Measurements from ENCODE around the gene HILPDA.
"Not testable (repeated sequence)": the region's sequence is repeated elsewhere in the genome, so short reads cannot be mapped to it uniquely, and the experiment has no call there.

Gene HILPDA

DNA sequence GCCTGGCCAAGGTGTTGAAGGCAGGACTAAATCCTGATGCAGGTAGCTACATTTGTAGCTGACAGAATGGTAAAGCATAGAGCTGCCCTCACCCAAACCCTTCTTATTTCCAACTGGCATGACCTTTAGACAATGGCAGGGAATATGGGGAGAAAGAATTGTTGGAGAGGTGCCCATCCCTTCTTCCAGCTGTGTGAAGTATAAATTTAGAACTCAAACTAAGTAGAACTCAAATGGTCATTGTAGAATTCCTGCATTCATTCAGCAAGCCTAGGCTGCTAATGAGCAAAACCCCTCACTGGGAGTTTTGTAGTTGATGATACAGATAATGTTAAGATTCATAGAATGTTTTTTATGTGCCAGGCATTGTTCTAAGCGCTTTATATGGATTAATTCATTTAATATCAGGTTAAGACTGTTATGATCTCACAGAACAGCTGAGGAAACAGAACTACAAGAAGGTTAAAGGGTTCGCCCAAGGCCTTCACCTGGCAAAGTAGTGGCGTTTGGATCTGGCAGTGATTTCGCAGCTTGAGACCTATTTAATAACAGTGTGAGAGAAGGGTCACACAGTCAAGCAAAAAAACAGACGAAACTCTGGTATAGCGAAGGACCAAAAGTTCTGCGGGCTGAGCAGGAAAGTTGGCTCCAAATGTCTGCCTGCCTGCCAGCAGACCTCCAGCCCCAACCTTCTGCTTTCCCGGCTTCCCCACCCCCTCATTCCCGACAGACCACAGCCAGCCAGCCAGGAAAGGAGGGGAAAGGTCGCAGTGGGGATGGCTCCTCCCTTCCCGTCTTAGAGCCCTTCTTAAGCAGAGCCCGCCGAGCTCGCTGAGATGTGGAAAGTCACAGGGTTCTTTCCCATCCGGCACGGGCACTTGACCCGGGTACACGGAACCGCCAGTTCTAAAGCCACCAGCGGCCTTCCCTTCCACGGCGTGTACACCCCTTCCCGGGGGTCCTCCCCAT, 1.6 kb upstream of the HILPDA start:
- Histone ChIP-seq H3K27ac (peak overlapping the region; percentile 77), H3K27me3 (ENCODE audit: control insufficient read depth, insufficient read depth, low read length) (no peaks in the 10 kb centered on the region), H3K4me1 (peaks cover 4% of the 10 kb centered on the region), H2AFZ (peak overlapping the region; percentile 78), H3K79me2 (no peaks in the 10 kb centered on the region), H3K4me2 (ENCODE audit: low read length) (no peak overlapping the region), H3K9me3 (ENCODE audit: control insufficient read depth, low read length) (no peaks in the 10 kb centered on the region), H3K36me3 (ENCODE audit: control insufficient read depth, insufficient read depth, low read length) (no peaks in the 10 kb centered on the region), H3K4me3 (ENCODE audit: low read depth, low read length) (no peak overlapping the region), H3K9ac (no peak overlapping the region)
- TF ChIP-seq, protein P1, sequence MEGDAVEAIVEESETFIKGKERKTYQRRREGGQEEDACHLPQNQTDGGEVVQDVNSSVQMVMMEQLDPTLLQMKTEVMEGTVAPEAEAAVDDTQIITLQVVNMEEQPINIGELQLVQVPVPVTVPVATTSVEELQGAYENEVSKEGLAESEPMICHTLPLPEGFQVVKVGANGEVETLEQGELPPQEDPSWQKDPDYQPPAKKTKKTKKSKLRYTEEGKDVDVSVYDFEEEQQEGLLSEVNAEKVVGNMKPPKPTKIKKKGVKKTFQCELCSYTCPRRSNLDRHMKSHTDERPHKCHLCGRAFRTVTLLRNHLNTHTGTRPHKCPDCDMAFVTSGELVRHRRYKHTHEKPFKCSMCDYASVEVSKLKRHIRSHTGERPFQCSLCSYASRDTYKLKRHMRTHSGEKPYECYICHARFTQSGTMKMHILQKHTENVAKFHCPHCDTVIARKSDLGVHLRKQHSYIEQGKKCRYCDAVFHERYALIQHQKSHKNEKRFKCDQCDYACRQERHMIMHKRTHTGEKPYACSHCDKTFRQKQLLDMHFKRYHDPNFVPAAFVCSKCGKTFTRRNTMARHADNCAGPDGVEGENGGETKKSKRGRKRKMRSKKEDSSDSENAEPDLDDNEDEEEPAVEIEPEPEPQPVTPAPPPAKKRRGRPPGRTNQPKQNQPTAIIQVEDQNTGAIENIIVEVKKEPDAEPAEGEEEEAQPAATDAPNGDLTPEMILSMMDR (IDR thresholded peaks at IDR 0.05): no peak

DNA sequence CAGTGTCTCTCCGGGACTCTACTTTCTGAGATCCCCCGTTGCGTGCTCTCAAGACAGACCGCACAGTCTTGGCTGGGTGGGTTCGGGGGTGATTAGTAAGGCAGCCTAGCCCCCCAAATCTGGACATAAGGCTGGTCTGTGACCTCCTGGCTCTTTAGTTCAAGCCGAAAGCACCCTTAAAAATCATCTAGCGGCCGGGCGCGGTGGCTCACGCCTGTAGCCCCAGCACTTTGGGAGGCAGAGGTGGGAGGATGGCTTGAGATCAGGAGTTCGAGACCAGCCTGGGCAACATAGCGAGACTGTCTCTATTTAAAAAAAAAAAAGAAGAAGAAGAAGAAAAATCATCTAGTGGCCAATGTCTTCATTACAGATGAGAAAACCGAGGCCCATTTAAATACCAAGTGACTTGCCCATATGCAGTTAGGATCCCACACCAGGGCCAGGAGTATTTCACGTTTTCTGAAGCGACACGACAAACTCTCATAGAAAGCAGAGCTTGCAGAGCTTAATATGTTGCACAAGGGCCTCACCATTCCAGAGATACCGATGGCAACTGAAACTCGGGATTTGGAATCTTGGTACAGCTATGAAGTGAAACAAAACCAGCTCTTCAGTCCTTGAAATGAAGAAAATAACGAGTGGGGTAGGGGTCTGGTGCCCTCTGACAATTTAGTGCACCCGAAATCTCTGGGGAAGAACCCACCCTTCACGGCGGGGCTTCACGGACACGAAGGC, 703 bp upstream of the HILPDA start:
- peaks cover 4% of the 10 kb centered on the region for H3K4me1 ChIP-seq

DNA sequence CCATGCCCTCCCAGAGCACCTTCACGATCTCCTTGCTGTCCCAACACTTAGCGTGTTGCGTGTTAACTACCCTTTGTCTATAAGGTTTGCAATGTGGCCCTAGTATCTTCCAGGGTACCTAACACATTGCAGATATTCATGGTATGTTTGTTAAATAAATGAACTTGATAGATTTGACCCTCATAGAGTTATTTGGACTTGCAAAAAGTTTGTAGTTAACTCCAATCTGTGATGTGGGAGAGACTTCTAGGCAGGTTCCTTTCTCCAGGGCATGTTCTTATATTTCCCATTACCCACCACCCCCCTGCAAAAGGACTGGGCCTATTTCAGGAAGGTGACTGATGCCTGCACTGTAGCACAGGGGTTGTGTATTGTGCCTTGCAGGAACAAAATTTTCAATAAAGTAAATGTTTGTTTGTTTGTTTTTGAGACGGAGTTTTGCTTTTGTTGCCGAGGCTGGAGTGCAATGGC, 612 bp downstream of the HILPDA start:
- TF ChIP-seq, protein P1 (IDR thresholded peaks at IDR 0.05): no peak

More for the DNA sequence above, 703 bp upstream of the HILPDA start:
- no peaks in the 10 kb centered on the region for H3K36me3 ChIP-seq (ENCODE audit: control insufficient read depth, insufficient read depth, low read length)
- H3K4me3 ChIP-seq (ENCODE audit: low read depth, low read length): peak overlapping the region; percentile 70
- peak overlapping the region; percentile 96 for H2AFZ ChIP-seq
- TF ChIP-seq, protein P1 (IDR thresholded peaks at IDR 0.05): no peak
- H3K9ac ChIP-seq: no peak overlapping the region
- H3K9me3 ChIP-seq (ENCODE audit: control insufficient read depth, low read length): no peaks in the 10 kb centered on the region
- no peaks in the 10 kb centered on the region for H3K27me3 ChIP-seq (ENCODE audit: control insufficient read depth, insufficient read depth, low read length)
- peak overlapping the region; percentile 77 for H3K27ac ChIP-seq
- peak overlapping the region; percentile 97 for H3K4me2 ChIP-seq (ENCODE audit: low read length)
- no peaks in the 10 kb centered on the region for H3K79me2 ChIP-seq

DNA sequence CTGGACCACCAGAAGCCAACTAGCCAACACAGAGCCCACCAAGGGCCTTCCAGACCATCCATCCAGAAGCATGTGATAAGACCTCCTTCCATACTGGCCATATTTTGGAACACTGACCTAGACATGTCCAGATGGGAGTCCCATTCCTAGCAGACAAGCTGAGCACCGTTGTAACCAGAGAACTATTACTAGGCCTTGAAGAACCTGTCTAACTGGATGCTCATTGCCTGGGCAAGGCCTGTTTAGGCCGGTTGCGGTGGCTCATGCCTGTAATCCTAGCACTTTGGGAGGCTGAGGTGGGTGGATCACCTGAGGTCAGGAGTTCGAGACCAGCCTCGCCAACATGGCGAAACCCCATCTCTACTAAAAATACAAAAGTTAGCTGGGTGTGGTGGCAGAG, 1.7 kb downstream of the HILPDA start:
- not testable (repeated sequence) for H3K9ac ChIP-seq; H2AFZ ChIP-seq; H3K4me1 ChIP-seq; H3K4me3 ChIP-seq (ENCODE audit: low read depth, low read length); H3K27me3 ChIP-seq (ENCODE audit: control insufficient read depth, insufficient read depth, low read length); H3K4me2 ChIP-seq (ENCODE audit: low read length); H3K9me3 ChIP-seq (ENCODE audit: control insufficient read depth, low read length); H3K79me2 ChIP-seq; H3K27ac ChIP-seq; H3K36me3 ChIP-seq (ENCODE audit: control insufficient read depth, insufficient read depth, low read length)

More for the DNA sequence above, 612 bp downstream of the HILPDA start:
- Histone ChIP-seq H3K4me2 (ENCODE audit: low read length) (peak overlapping the region; percentile 97), H3K9me3 (ENCODE audit: control insufficient read depth, low read length) (no peaks in the 10 kb centered on the region), H3K4me3 (ENCODE audit: low read depth, low read length) (peak overlapping the region; percentile 70), H3K27me3 (ENCODE audit: control insufficient read depth, insufficient read depth, low read length) (no peaks in the 10 kb centered on the region), H3K36me3 (ENCODE audit: control insufficient read depth, insufficient read depth, low read length) (no peaks in the 10 kb centered on the region), H3K79me2 (no peaks in the 10 kb centered on the region), H2AFZ (peak overlapping the region; percentile 96), H3K4me1 (peaks cover 4% of the 10 kb centered on the region), H3K27ac (peak overlapping the region; percentile 77), H3K9ac (no peak overlapping the region)

DNA sequence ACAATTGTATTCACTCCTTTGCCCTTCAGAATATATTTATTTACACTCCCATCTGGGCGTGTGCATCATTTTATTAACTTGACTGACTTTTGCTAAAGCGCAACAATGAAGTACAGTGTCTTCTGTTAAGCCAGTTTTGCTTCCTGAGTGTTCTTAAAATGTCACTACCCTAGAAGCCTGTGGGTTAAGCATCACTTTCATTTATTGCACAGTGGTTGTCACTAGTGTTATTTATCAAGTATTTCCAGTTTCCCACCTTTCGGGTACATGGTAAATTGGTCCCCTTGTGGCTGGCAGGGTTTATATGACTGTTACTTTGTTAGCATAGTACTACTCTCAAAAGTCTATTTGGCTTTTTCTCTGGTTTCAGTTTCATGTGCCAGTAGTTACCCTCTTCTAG, 3.3 kb downstream of the HILPDA start:
- no peak overlapping the region for H2AFZ ChIP-seq
- no peaks in the 10 kb centered on the region for H3K27me3 ChIP-seq (ENCODE audit: control insufficient read depth, insufficient read depth, low read length)
- H3K4me3 ChIP-seq (ENCODE audit: low read depth, low read length): no peak overlapping the region
- no peak overlapping the region for H3K27ac ChIP-seq
- H3K4me1 ChIP-seq: peaks cover 4% of the 10 kb centered on the region
- TF ChIP-seq, protein P1 (IDR thresholded peaks at IDR 0.05): no peak
- no peak overlapping the region for H3K4me2 ChIP-seq (ENCODE audit: low read length)
- no peaks in the 10 kb centered on the region for H3K36me3 ChIP-seq (ENCODE audit: control insufficient read depth, insufficient read depth, low read length)
- no peak overlapping the region for H3K9ac ChIP-seq
- no peaks in the 10 kb centered on the region for H3K79me2 ChIP-seq
- H3K9me3 ChIP-seq (ENCODE audit: control insufficient read depth, low read length): no peaks in the 10 kb centered on the region

Measured in parathyroid adenoma (tissue), 2 donors.